NCI-H226 (cell line): ENCODE measurements around the gene ZNF507.
"Not testable (repeated sequence)": the region's sequence is repeated elsewhere in the genome, so short reads cannot be mapped to it uniquely, and the experiment has no call there.

ENCODE experiments used
- DNase-seq: peaks from one replicate; pipeline ENCODE4 v3.0.0-alpha.2; 2015

ZNF507 gene

DNA sequence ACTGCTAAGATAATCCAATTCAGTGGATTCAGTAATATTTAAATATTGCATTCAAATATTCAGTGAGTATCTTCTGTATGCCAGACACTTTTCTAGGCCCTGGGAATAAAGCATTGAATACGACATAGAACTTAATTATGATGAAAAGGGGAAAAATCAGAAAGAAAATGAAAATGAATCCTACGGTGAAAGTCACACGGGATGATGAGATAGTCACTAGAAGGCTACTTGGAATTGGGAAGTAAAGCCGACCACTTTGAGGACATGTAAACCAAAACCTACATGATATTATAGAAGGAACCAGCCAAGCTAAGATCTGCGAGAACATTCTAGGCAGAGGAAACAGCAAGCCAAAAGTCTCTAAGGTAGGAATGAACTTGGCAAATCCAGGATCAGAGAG is 70.3 kb downstream of the ZNF507 start:
- DNase-seq = no peak

DNA sequence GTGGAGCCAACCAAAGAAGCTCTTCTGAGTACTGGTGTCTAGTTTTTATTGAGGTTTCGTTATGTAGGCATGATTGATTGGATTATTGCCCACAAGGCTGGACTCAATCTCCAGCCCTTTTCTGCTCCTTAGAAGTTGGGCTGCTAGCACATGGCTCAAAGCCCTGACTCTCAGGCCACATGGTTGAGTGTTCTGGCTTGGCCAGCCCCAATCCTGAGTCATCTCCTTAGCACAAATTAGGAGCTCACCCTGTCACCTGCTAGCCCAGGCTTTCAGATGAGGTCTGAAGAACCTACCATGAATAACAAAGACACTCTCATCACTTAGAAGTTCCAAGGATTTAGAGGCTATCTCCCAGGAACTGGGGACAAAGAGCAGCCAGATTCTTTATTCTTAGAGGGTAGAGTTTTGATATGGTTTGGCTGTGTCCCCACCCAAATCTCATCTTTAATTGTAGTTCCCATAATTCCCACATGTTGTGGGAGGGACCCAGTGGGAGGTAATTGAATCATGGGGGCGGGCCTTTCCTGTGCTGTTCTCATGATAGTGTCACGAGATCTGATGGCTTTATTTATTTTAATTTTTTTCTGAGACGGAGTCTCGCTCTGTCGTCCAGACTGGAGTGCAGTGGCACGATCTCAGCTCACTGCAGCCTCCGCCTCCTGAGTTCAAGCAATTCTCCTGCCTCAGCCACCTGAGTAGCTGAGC is 71.5 kb downstream of the ZNF507 start:
- DNase-seq = no peak

DNA sequence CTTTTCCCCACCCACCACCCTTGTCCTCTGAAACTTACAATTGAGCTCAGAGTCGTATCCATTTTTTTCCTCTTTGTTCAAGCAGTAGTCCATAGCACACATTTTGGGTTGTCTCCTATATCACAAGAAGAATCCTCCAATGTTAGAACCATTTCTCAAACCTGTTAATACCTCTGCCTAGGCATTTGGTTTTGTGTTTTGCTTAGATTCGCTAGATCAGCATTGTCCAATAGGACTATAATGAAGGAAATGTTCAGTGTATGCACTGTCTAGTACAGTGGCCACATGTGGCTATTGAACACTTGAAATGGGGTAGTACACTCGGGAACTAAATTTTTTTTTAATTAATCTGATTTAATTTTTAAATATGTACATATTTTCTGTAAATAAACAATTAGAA is 72.7 kb downstream of the ZNF507 start:
- DNase-seq = no peak

DNA sequence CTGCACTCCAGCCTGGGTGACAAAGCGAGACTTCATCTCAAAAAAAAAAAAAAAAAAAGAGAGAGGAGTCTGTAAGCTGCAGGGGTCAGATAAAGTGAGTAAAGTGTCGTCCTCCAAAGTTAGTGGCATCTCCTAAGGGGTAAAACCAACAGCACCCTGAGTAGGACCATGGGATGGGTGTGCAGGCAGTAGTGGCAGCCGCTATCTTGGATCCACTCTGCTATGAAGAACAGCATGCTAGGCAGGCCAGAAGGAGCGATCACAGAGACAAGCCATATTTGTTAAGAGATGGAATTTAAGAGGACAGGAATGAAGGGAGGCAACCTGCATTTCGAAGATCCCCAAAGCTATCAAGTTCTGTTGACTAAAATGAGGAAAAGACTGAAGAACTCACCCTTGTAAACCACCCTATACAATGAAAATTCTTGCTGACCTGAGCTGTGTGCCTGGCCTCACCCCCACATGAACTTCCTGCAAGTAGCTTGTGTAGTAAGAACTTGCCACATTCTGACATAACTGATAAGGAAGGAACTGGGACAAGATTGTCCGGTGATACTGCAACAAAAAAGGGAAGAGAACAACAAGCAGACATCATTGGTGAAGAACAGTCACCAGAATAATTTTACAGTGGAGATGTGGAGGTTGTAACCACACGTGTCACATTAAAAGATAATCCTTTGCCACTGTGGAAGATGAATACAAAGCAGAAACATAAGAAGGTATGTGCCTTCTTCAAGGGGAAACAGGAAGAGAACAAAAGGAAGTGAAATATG is 76.4 kb downstream of the ZNF507 start:
- DNase-seq = no peak

DNA sequence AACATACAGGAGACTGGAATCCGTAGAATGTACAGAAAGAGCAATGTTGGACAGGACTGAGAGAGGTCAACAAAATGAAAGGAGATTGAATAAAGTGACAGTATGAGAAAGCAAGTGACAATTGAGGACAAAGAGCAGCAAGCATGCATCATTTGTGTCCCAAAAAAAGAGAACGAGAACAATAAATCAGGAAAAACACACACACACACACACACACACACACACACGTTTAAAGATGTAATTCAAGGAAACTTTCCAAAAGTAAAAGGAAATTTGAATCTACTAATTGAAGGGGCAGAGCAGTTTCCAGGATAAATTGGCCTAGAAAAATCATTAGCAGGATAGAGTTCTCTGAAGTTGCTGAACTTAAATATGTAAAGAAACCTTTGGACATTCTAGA is 77.0 kb downstream of the ZNF507 start:
- DNase-seq = no peak

DNA sequence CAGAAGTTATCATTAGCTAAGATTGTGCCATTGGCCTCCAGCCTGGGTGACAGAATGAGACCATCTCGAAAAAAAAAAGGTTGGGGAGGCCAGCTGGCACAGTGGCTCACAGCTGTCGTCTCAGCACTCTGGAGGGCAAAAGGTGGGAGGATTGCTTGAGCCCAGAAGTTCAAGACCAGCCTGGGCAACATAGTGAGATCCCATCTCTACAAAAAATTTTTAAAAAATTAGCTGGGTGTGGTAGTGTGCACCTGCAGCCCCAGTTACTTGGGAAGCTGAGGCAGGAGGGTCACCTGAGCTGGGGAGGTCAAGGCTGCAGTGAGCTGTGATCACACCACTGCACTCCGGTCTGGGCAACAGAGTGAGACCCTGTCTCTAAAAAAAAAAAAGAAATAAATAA is 78.5 kb downstream of the ZNF507 start:
- DNase-seq = not testable (repeated sequence)

DNA sequence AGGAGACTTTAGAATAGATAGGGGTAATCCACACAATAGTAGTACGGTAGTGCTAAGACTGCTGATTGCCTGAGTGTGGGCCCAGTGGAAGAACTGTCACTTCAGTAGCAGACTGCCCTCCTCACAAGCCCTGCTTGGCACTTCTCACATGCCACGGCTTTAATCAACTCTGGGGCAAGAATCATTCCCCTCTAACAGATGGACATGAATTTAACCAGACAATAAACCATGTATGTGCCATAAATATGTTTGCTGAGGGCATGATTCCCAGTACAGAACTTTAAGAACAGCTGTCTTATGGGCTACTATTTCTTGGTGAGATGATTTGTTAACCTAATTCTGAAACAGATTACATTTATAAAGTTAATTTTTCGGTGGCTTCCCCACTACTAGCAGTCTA is 82.1 kb downstream of the ZNF507 start:
- no peak for DNase-seq

DNA sequence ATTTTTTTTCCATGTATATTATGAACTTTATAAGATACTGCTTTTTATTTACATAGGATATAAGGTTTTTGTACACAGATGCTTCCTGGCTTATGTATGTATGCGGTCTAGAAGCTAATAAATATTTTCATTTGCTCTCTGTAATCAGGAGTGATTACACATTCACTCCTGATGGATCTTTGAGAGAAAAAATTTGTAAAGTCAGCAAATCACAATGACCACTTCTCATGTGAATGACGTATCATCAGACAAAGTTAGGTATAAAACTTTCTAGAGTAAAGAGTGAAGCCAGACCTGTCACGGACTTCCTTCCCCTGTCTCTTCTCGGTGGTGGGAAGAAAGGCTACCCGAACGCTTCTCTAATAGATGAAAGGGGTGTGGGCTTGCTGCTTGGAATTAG is 91.3 kb downstream of the ZNF507 start:
- DNase-seq = no peak

DNA sequence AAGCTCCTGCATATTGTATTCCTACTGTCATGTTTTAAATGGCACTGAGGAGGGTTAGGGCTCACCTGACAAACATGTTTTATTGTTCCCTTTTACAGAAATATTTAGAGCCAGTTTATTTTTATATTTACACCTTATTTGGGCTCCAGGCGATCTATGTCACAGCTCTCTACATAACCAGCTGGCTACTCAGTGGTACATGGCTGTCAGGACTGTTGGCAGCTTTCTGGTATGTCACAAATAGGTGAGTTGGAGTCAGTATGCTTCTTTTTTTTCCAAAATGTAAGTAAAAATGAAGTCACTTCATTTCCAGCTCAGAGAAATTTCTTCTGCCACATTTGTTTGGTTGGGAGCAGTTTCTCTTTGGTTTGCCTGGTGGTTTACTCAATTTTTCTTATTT is 91.7 kb downstream of the ZNF507 start:
- no peak for DNase-seq
